NCI-H128 (cell line): ENCODE results near the gene TMEM179.
"Not testable (repeated sequence)": the region's sequence is repeated elsewhere in the genome, so short reads cannot be mapped to it uniquely, and the experiment has no call there.

ENCODE experiments used
- DNase-seq: peaks from one replicate; lab custom pipeline; 2025; ENCODE audit not compliant: unreplicated experiment; lab: John Stamatoyannopoulos, UW

TMEM179 gene

GRCh38 chr14:104588066-104588857 lies 16.3 kb downstream of the TMEM179 start:
- no peak for DNase-seq

GRCh38 chr14:104587641-104588040 lies 16.9 kb downstream of the TMEM179 start:
- DNase-seq = no peak

- DNase-seq = no peak
These were observed 17.5 kb downstream of the TMEM179 start for GRCh38 chr14:104586832-104587620.

GRCh38 chr14:104585966-104586697 lies 18.4 kb downstream of the TMEM179 start:
- no peak for DNase-seq

- no peak for DNase-seq
These were observed 20.0 kb downstream of the TMEM179 start for GRCh38 chr14:104584557-104584956.

GRCh38 chr14:104583424-104584306 lies 20.9 kb downstream of the TMEM179 start:
- no peak for DNase-seq

- no peak for DNase-seq
These were observed 21.9 kb downstream of the TMEM179 start for GRCh38 chr14:104582662-104583061.

- no peak for DNase-seq
These were observed 22.6 kb downstream of the TMEM179 start for GRCh38 chr14:104582005-104582404.

- no peak for DNase-seq
These were observed 23.1 kb downstream of the TMEM179 start for GRCh38 chr14:104581521-104581920.

- DNase-seq = no peak
These were observed 23.6 kb downstream of the TMEM179 start for GRCh38 chr14:104580961-104581360.

- not testable (repeated sequence) for DNase-seq
These were observed 24.6 kb downstream of the TMEM179 start for GRCh38 chr14:104579939-104580338.

- no peak for DNase-seq
These were observed 25.1 kb downstream of the TMEM179 start, which contains the start of gene C14orf180 for GRCh38 chr14:104579507-104579906. Gene C14orf180 (plus strand): TSS chr14:104579764. CDS start chr14:104586431, 6,667 bp downstream.

- DNase-seq = no peak
These were observed 26.3 kb downstream of the TMEM179 start for GRCh38 chr14:104578321-104578720.

- no peak for DNase-seq
These were observed 26.7 kb downstream of the TMEM179 start for GRCh38 chr14:104577847-104578301.

GRCh38 chr14:104577426-104577825 lies 27.1 kb downstream of the TMEM179 start:
- no peak for DNase-seq

- no peak for DNase-seq
These were observed 27.6 kb downstream of the TMEM179 start for GRCh38 chr14:104576970-104577332.

GRCh38 chr14:104576232-104576969 lies 28.2 kb downstream of the TMEM179 start:
- DNase-seq = no peak

GRCh38 chr14:104574978-104575583 lies 29.5 kb downstream of the TMEM179 start:
- DNase-seq = no peak

- DNase-seq = no peak
These were observed 30.0 kb downstream of the TMEM179 start for GRCh38 chr14:104574536-104574935.
